GM12878 (cell line): ENCODE results near the gene BCAR3. TPM values are rescaled to one million over a fixed set of nuclear protein-coding genes. Genes with fewer than 3 reads are reported as not detected.

Source experiments
- ATAC-seq: fragments of 200-7000 bp; cut with Tn5 transposase; 3 replicates; pipeline ENCODE4 v1.9.1; 2020; ENCODE audit warnings: mild to moderate bottlenecking, moderate library complexity
- BruUV-seq: library from RNA; stranded (reverse); fragments of 400-500 nt; replicated peaks from 2 replicates; lab custom pipeline; 2021; lab: Mats Ljungman, UMichigan
- CTCF ChIA-PET: fragments of 300-600 bp; sonication (Branson Sonifier 250); formaldehyde crosslinking; extraction: SDS; loops from one replicate; lab custom pipeline; 2021; ENCODE audit warnings: inconsistent platforms; lab: Yijun Ruan, JAX
- POLR2A ChIA-PET: fragments of 350-600 bp; formaldehyde crosslinking; extraction: SDS; loops from one replicate; lab custom pipeline; 2021; ENCODE audit warnings: inconsistent platforms; lab: Charles Lee
- RAD21 ChIA-PET: fragments of 300-600 bp; sonication (Branson Sonifier 250); formaldehyde crosslinking; loops from one replicate; lab custom pipeline; 2023; ENCODE audit warnings: antibody characterized with exemption; ENCODE audit not compliant: unreplicated experiment; lab: Charles Lee
- SMC1A ChIA-PET: fragments of 300-600 bp; sonication (Branson Sonifier 250); formaldehyde crosslinking; loops from one replicate; lab custom pipeline; 2023; ENCODE audit not compliant: unreplicated experiment, uncharacterized antibody; lab: Charles Lee
- DNase-seq: peaks from one replicate; pipeline ENCODE4 v3.0.0-alpha.2; 2011; ENCODE audit warnings: low read depth, low spot score
- FAIRE-seq: peaks from 3 replicates; lab custom pipeline; 2011; peaks lifted over from hg19 to GRCh38; lab: Jason Lieb, UNC
- H2AFZ ChIP-seq: 2 replicates; pipeline ENCODE4 v1.6.0; 2011; ENCODE audit warnings: low read depth, low read length, control low read depth; ENCODE audit not compliant: control insufficient read depth
- H3K27ac ChIP-seq: 2 replicates; pipeline ENCODE4 v1.5.1; 2011; ENCODE audit warnings: control low read depth; ENCODE audit not compliant: control insufficient read depth, insufficient read depth
- H3K27me3 ChIP-seq, 2 experiments: replicated peaks in 1 of 2; 2 replicates each; pipeline versions ENCODE4 v1.6.0 to v1.6.1; 2011; ENCODE audit warnings: low read length in 1 of 2; ENCODE audit not compliant: control insufficient read depth in 2 of 2, insufficient read depth in 2 of 2
- H3K36me3 ChIP-seq, 2 experiments: 2 replicates each; pipeline ENCODE4 v1.5.1; 2011; ENCODE audit warnings: low read length in 1 of 2; ENCODE audit not compliant: control insufficient read depth in 2 of 2, insufficient read depth in 2 of 2
- H3K4me1 ChIP-seq: 2 replicates; pipeline ENCODE4 v1.6.1; 2011; ENCODE audit warnings: mild to moderate bottlenecking, low read length, moderate library complexity, mixed read lengths; ENCODE audit not compliant: control insufficient read depth, insufficient read depth
- H3K4me2 ChIP-seq: 2 replicates; pipeline ENCODE4 v1.6.0; 2011; ENCODE audit warnings: control low read depth; ENCODE audit not compliant: control insufficient read depth, insufficient read depth
- H3K4me3 ChIP-seq: fragments of 200-600 bp; sonication (generic); 2 replicates; pipeline ENCODE4 v1.5.1; 2016
- H3K79me2 ChIP-seq: 2 replicates; pipeline ENCODE4 v1.6.0; 2011; ENCODE audit warnings: low read length; ENCODE audit not compliant: control insufficient read depth, insufficient read depth
- H3K9ac ChIP-seq: 2 replicates; pipeline ENCODE4 v1.8.0; 2011; ENCODE audit warnings: low read length, control low read depth, mixed read lengths; ENCODE audit not compliant: control insufficient read depth, insufficient read depth
- H3K9me3 ChIP-seq: replicated peaks from 3 replicates; pipeline ENCODE4 v1.5.1; 2011; ENCODE audit warnings: mild to moderate bottlenecking, low read length; ENCODE audit not compliant: control insufficient read depth, insufficient read depth
- H4K20me1 ChIP-seq: 2 replicates; pipeline ENCODE4 v1.6.0; 2011; ENCODE audit not compliant: control insufficient read depth, insufficient read depth
- BCL3 ChIP-seq: IDR thresholded peaks from 2 replicates; pipeline ENCODE4 v1.6.1; 2011; ENCODE audit warnings: borderline replicate concordance, low read depth, mild to moderate bottlenecking, moderate library complexity, low read length; ENCODE audit not compliant: insufficient read depth, poor library complexity, severe bottlenecking
- BHLHE40 ChIP-seq, 2 experiments: fragments of 450-650 bp in 1 of 2; IDR thresholded peaks; 2 replicates each; pipeline ENCODE4 v1.6.1; 2011 to 2017; ENCODE audit warnings: low read depth in 2 of 2, borderline replicate concordance in 1 of 2, improper control_type of control experiment in 1 of 2, low read length in 1 of 2, mild to moderate bottlenecking in 1 of 2
- CBX3 ChIP-seq: fragments of 200-600 bp; sonication (generic); IDR thresholded peaks from 2 replicates; pipeline ENCODE4 v1.6.1; 2016; ENCODE audit warnings: low read depth, borderline replicate concordance
- CHD2 ChIP-seq: IDR thresholded peaks from 2 replicates; pipeline ENCODE4 v1.6.1; 2011; ENCODE audit warnings: low read depth, low read length, improper control_type of control experiment, borderline replicate concordance
- EED ChIP-seq: sonication (generic); IDR thresholded peaks from 2 replicates; pipeline ENCODE4 v1.6.1; 2016; ENCODE audit warnings: antibody characterized with exemption, low read depth
- GABPA ChIP-seq: IDR thresholded peaks from 2 replicates; pipeline ENCODE4 v1.6.1; 2014; ENCODE audit warnings: antibody characterized with exemption, low read depth, mild to moderate bottlenecking, inconsistent platforms
- HCFC1 ChIP-seq: fragments of 150-350 bp; IDR thresholded peaks from 2 replicates; pipeline ENCODE4 v1.6.1; 2014; ENCODE audit warnings: low read length
- HDAC6 ChIP-seq: fragments of 200-600 bp; sonication (generic); IDR thresholded peaks from one replicate; pipeline ENCODE4 v1.8.0; 2017; ENCODE audit warnings: antibody characterized with exemption; ENCODE audit not compliant: unreplicated experiment
- IRF5 ChIP-seq: fragments of 450-650 bp; IDR thresholded peaks from 2 replicates; pipeline ENCODE4 v1.6.1; 2017; ENCODE audit warnings: borderline replicate concordance
- KLF5 ChIP-seq: fragments of 450-650 bp; IDR thresholded peaks from 2 replicates; pipeline ENCODE4 v1.6.1; 2014; ENCODE audit warnings: mild to moderate bottlenecking; ENCODE audit not compliant: partially characterized antibody
- MEF2A ChIP-seq: IDR thresholded peaks from 2 replicates; pipeline ENCODE4 v1.6.1; 2011; ENCODE audit warnings: low read depth, mild to moderate bottlenecking, low read length, moderate library complexity; ENCODE audit not compliant: insufficient read depth
- NFIC ChIP-seq: IDR thresholded peaks from 2 replicates; pipeline ENCODE4 v1.6.1; 2012; ENCODE audit warnings: low read depth, mild to moderate bottlenecking, inconsistent platforms, low read length, moderate library complexity
- RB1 ChIP-seq: fragments of 450-650 bp; formaldehyde crosslinking; IDR thresholded peaks from 2 replicates; pipeline ENCODE4 v1.6.1; 2017; ENCODE audit warnings: mild to moderate bottlenecking, borderline replicate concordance
- SP1 ChIP-seq: IDR thresholded peaks from one replicate; pipeline ENCODE4 v1.6.1; 2011; ENCODE audit warnings: low read depth, low read length
- STAT3 ChIP-seq: IDR thresholded peaks from 2 replicates; pipeline ENCODE4 v1.6.1; 2011; ENCODE audit warnings: low read depth, low read length, improper control_type of control experiment
- TCF12 ChIP-seq: IDR thresholded peaks from 2 replicates; pipeline ENCODE4 v1.6.1; 2011; ENCODE audit warnings: low read depth, mild to moderate bottlenecking, low read length
- TCF3 ChIP-seq: IDR thresholded peaks from 2 replicates; pipeline ENCODE4 v1.6.1; 2012; ENCODE audit warnings: low read depth, mild to moderate bottlenecking, low read length, borderline replicate concordance; ENCODE audit not compliant: insufficient read depth
- ZBED1 ChIP-seq: IDR thresholded peaks from 2 replicates; pipeline ENCODE4 v1.6.1; 2016; ENCODE audit warnings: borderline replicate concordance
- ZNF207 ChIP-seq: fragments of 450-650 bp; IDR thresholded peaks from 2 replicates; pipeline ENCODE4 v1.6.1; 2014; ENCODE audit warnings: antibody characterized with exemption, mild to moderate bottlenecking, borderline replicate concordance
- ZNF24 ChIP-seq: fragments of 450-650 bp; IDR thresholded peaks from 2 replicates; pipeline ENCODE4 v1.6.1; 2017; ENCODE audit warnings: antibody characterized with exemption, mild to moderate bottlenecking
- ZNF622 ChIP-seq: fragments of 450-650 bp; IDR thresholded peaks from 2 replicates; pipeline ENCODE4 v1.6.1; 2017; ENCODE audit warnings: mild to moderate bottlenecking, inconsistent platforms
- WGBS: methylation state at CpG from one replicate; pipeline ENCODE4 v1.1.6; 2016; ENCODE audit warnings: low lambda C conversion rate; ENCODE audit not compliant: insufficient replicate concordance, insufficient coverage; ENCODE audit errors: missing lambda C conversion rate; 5-methylcytosine and 5-hydroxymethylcytosine counted together
- in situ Hi-C: fragments of 300-500 bp; cut with MboI; formaldehyde crosslinking; loops from 9 replicates; pipeline ENCODE4 v1.14.3; 2018; ENCODE audit warnings: mixed read lengths
- intact Hi-C: fragments of 100-400 bp; cut with micrococcal nuclease; formaldehyde crosslinking; loops from one replicate; pipeline ENCODE4 v1.14.2; 2022; ENCODE audit not compliant: unreplicated experiment
- polyA plus RNA-seq, 11 experiments: library from polyadenylated mRNA; depleted of rRNA in 4 of 11; unstranded in 6 of 11; stranded (reverse) in 5 of 11; fragments of >200 nt; fragmentation: Nextera tagmentation in 4 of 11; fragmentation: Illumina TruSeq in 1 of 11; extraction: Ambion mirVana in 4 of 11; extraction: Trizol in 1 of 11; gene quantifications; 1 replicate in 1 of 11; 2 replicates in 10 of 11; pipeline versions ENCODE4 v1.2.1 to v1.2.3, GENCODE V29; 2011 to 2016; ENCODE audit warnings: inconsistent platforms in 2 of 11, missing spikeins in 2 of 11, low read depth in 1 of 11
- total RNA-seq, 4 experiments: library from RNA; depleted of rRNA in 3 of 4; stranded (reverse); fragments of >200 nt in 3 of 4; fragmentation: Illumina TruSeq in 1 of 4; extraction: Trizol in 1 of 4; gene quantifications; 2 replicates each; pipeline versions ENCODE4 v1.2.1 to v1.2.3, GENCODE V29; 2013 to 2021

The BCAR3 gene
- total and polyA plus RNA-seq, 10 of the 15 experiments (the other 5 are each of a cell fraction or from before 2014, with no cell fraction given), result 1.3 to 6.6 (median 1.8) TPM

- no peak for FAIRE-seq
- RAD21 ChIA-PET, result no interaction called here
Observed at GRCh38 chr1:93595743-93596142, 85.9 kb downstream of the BCAR3 start.

GRCh38 chr1:93595266-93595665, 86.4 kb downstream of the BCAR3 start:
- ChIA-PET SMC1A (no interaction called here), RAD21 (interaction anchor here (1.2 kb wide), 1 partner anchor 13 kb away, joined by 3 read pairs; no protein-coding TSS in a partner anchor), CTCF (interaction anchor here (0.8 kb wide), 1 partner anchor 26 kb away, joined by 3 read pairs; no protein-coding TSS in a partner anchor), POLR2A (no interaction called here)
- Histone ChIP-seq H3K9me3 (no peaks in the 10 kb centered on the region), H3K27ac (no peak overlapping the region), H3K4me3 (no peak overlapping the region), H4K20me1 (peaks cover 8% of the 10 kb centered on the region), H3K36me3 (no peaks in the 10 kb centered on the region), H3K9ac (no peak overlapping the region), H3K27me3 (no peaks in the 10 kb centered on the region; a peak in 1 of 4 replicates), H3K4me2 (no peak overlapping the region), H3K4me1 (peaks cover 4% of the 10 kb centered on the region), H3K79me2 (no peaks in the 10 kb centered on the region), H2AFZ (no peak overlapping the region)
- ATAC-seq (no peak), DNase-seq (no peak), FAIRE-seq (no peak)
- 68% methylated on average over 2 of the region's 2 CpGs for WGBS
- no TSS peak for BruUV-seq
- in situ Hi-C loops, result no loop called here
- intact Hi-C loops, result no loop called here
- TF ChIP-seq IRF5 (no peak), BHLHE40 (IDR thresholded peaks at IDR 0.05; ENCODE audit: borderline replicate concordance in 1 of 2, low read depth in 2 of 2, low read length in 1 of 2) (no peak), SP1 (no peak), EED (no peak), TCF12 (no peak), STAT3 (no peak), HCFC1 (no peak), ZBED1 (no peak), GABPA (no peak), CHD2 (no peak), TCF3 (no peak), ZNF207 (no peak), BCL3 (no peak)

More at GRCh38 chr1:93595743-93596142, 85.9 kb downstream of the BCAR3 start:
- in situ Hi-C loops, result no loop called here
- H2AFZ ChIP-seq, result no peak overlapping the region
- 57% methylated on average over 4 of the region's 4 CpGs for WGBS
- no peak overlapping the region for H3K27ac ChIP-seq
- BruUV-seq, result no TSS peak
- peaks cover 8% of the 10 kb centered on the region for H4K20me1 ChIP-seq
- no peak for TF ChIP-seq HDAC6
- no peak for TF ChIP-seq NFIC
- no peak for TF ChIP-seq ZNF24
- no peak for TF ChIP-seq CHD2
- no peak for TF ChIP-seq CBX3
- TF ChIP-seq KLF5, result no peak
- TF ChIP-seq MEF2A, result no peak
- no peak for TF ChIP-seq RB1
- TF ChIP-seq ZNF622, result no peak
- TF ChIP-seq, all 136 proteins: peak for 0
- H3K4me2 ChIP-seq, result no peak overlapping the region
- H3K36me3 ChIP-seq, result no peaks in the 10 kb centered on the region
- CTCF ChIA-PET, result no interaction called here
- H3K4me1 ChIP-seq, result peaks cover 4% of the 10 kb centered on the region
- DNase-seq (no peak), ATAC-seq (no peak)
- POLR2A ChIA-PET, result no interaction called here
- intact Hi-C loops, result no loop called here
- H3K27me3 ChIP-seq, result no peaks in the 10 kb centered on the region; a peak in 2 of 4 replicates
- no peaks in the 10 kb centered on the region for H3K9me3 ChIP-seq
- no peak overlapping the region for H3K9ac ChIP-seq
- H3K4me3 ChIP-seq, result no peak overlapping the region
- SMC1A ChIA-PET, result no interaction called here
- H3K79me2 ChIP-seq, result no peaks in the 10 kb centered on the region
